HepG2 (cell line): ENCODE results near the gene ZNF491. TPM values are rescaled to one million over a fixed set of nuclear protein-coding genes. Genes with fewer than 3 reads are reported as not detected.

Source experiments
- BCL6 ChIP-seq: IDR thresholded peaks from 2 replicates; pipeline ENCODE4 v1.6.1; 2016; ENCODE audit warnings: missing genetic modification reagents, missing compliant biosample characterization
- CHD2 ChIP-seq: IDR thresholded peaks from 2 replicates; pipeline ENCODE4 v1.6.1; 2011; ENCODE audit warnings: low read depth, low read length, improper control_type of control experiment
- CREB1 ChIP-seq, 2 experiments: fragments of 450-650 bp in 1 of 2; IDR thresholded peaks; 2 replicates each; pipeline ENCODE4 v1.6.1; 2016 to 2017; ENCODE audit warnings: control low read depth in 1 of 2, mild to moderate bottlenecking in 1 of 2, missing compliant biosample characterization in 1 of 2, missing genetic modification characterization in 1 of 2
- GRHL1 ChIP-seq: sonication (generic); formaldehyde crosslinking; conservative IDR thresholded peaks from 2 replicates; pipeline ENCODE4 v1.8.0; 2022; ENCODE audit warnings: missing genetic modification reagents
- HDAC1 ChIP-seq: sonication (generic); formaldehyde crosslinking; IDR thresholded peaks from 2 replicates; pipeline ENCODE4 v1.5.1; 2020; ENCODE audit warnings: mild to moderate bottlenecking, missing genetic modification reagents
- HMGA1 ChIP-seq: sonication (generic); formaldehyde crosslinking; conservative IDR thresholded peaks from 2 replicates; pipeline ENCODE4 v1.4.0; 2020; ENCODE audit warnings: missing genetic modification reagents
- KAT8 ChIP-seq: IDR thresholded peaks from 2 replicates; pipeline ENCODE4 v1.6.1; 2016; ENCODE audit warnings: missing genetic modification reagents, missing compliant biosample characterization
- MLLT10 ChIP-seq: sonication (generic); formaldehyde crosslinking; IDR thresholded peaks from 2 replicates; pipeline ENCODE4 v1.4.0; 2020; ENCODE audit warnings: missing genetic modification reagents
- NFAT5 ChIP-seq: sonication (generic); formaldehyde crosslinking; IDR thresholded peaks from 2 replicates; pipeline ENCODE4 v1.4.0; 2020; ENCODE audit warnings: missing genetic modification reagents
- NFRKB ChIP-seq: fragments of 450-650 bp; IDR thresholded peaks from 2 replicates; pipeline ENCODE4 v1.6.1; 2017
- U2AF1 ChIP-seq: fragments of 200-400 bp; formaldehyde crosslinking; optimal IDR thresholded peaks from 2 replicates; pipeline ENCODE3; 2017; ENCODE audit warnings: mild to moderate bottlenecking, low read depth, low read length
- ZBTB44 ChIP-seq: sonication (generic); formaldehyde crosslinking; IDR thresholded peaks from 2 replicates; pipeline ENCODE4 v1.4.0; 2020; ENCODE audit warnings: missing genetic modification reagents
- ZNF225 ChIP-seq: sonication (generic); formaldehyde crosslinking; IDR thresholded peaks from 2 replicates; pipeline ENCODE4 v1.4.0; 2020; ENCODE audit warnings: mild to moderate bottlenecking, missing genetic modification reagents
- ZNF253 ChIP-seq: sonication (generic); formaldehyde crosslinking; IDR thresholded peaks from 2 replicates; pipeline ENCODE4 v1.8.0; 2022; ENCODE audit warnings: mild to moderate bottlenecking, missing genetic modification reagents, borderline replicate concordance
- ZNF335 ChIP-seq: sonication (generic); formaldehyde crosslinking; IDR thresholded peaks from 2 replicates; pipeline ENCODE4 v1.4.0; 2020; ENCODE audit warnings: missing genetic modification reagents
- ZNF44 ChIP-seq: sonication (generic); formaldehyde crosslinking; IDR thresholded peaks from 2 replicates; pipeline ENCODE4 v1.5.1; 2020; ENCODE audit warnings: mild to moderate bottlenecking, missing genetic modification reagents
- ZUFSP ChIP-seq: sonication (generic); formaldehyde crosslinking; IDR thresholded peaks from 2 replicates; pipeline ENCODE4 v1.9.0; 2021; ENCODE audit warnings: missing genetic modification reagents, mild to moderate bottlenecking, borderline replicate concordance
- polyA plus RNA-seq, 8 experiments: library from polyadenylated mRNA; depleted of rRNA in 3 of 8; stranded (reverse) in 7 of 8; unstranded in 1 of 8; fragments of >200 nt; fragmentation: Illumina TruSeq in 4 of 8; extraction: Trizol in 4 of 8; gene quantifications; 2 replicates each; pipeline versions ENCODE4 v1.2.1 to v1.2.3, GENCODE V29; 2011 to 2016; ENCODE audit warnings: low read depth in 4 of 8, missing spikeins in 1 of 8, mixed read lengths in 1 of 8; ENCODE audit not compliant: insufficient read depth in 1 of 8
- total RNA-seq, 5 experiments: library from RNA; depleted of rRNA; stranded (reverse); fragments of >200 nt; fragmentation: Illumina TruSeq; extraction: Trizol; gene quantifications; 2 replicates each; pipeline ENCODE4 v1.2.3, GENCODE V29; 2016; ENCODE audit warnings: low read depth in 1 of 5

The ZNF491 gene
- total and polyA plus RNA-seq, 2 of the 13 experiments (the other 11 are each of a cell fraction or from before 2014, with no cell fraction given) = 0.57 to 2.2 TPM

GRCh38 chr19:11848594-11849469, 50.5 kb downstream of the ZNF491 start, which contains the start of gene ZNF439 (continued):
- TF ChIP-seq ZBTB44 (no peak), BCL6 (CRISPR knock-in tag) (no peak), ZNF225 (CRISPR knock-in tag) (no peak), GRHL1 (no peak), ZNF335 (CRISPR knock-in tag) (no peak), CHD2 (no peak), KAT8 (CRISPR knock-in tag) (peak; percentile 51), ZNF44 (CRISPR knock-in tag) (peak; percentile 95; the same call in 1 of the 2 replicates), ZNF253 (CRISPR knock-in tag) (no peak), HDAC1 (CRISPR knock-in tag) (no peak), NFRKB (no peak), ZUFSP (no peak), U2AF1 (no peak), NFAT5 (CRISPR knock-in tag) (peak; percentile 40; the same call in 1 of the 2 replicates), HMGA1 (CRISPR knock-in tag) (no peak), MLLT10 (CRISPR knock-in tag) (no peak), CREB1 (IDR thresholded peaks at IDR 0.05) (no peak), CREB1 (CRISPR knock-in tag; IDR thresholded peaks at IDR 0.05) (peak; percentile 53; the same call in 1 of the 2 replicates)
